Fibroblast of skin of right quadriceps (primary cell): Measurements from ENCODE around the gene FRZB.

Experiments
- DNase-seq: peaks from one replicate; pipeline ENCODE4 v3.0.0-alpha.2; 2013

The FRZB gene

GRCh38 chr2:182833084-182833854 lies 33.2 kb downstream of the FRZB start:
- no peak for DNase-seq

- no peak for DNase-seq
Measured at GRCh38 chr2:182831921-182832320, 34.5 kb downstream of the FRZB start.

GRCh38 chr2:182831101-182831500 lies 35.3 kb downstream of the FRZB start:
- peak; percentile 11 for DNase-seq

GRCh38 chr2:182827182-182827879 lies 39.1 kb downstream of the FRZB start:
- no peak for DNase-seq

GRCh38 chr2:182826496-182826895 lies 39.9 kb downstream of the FRZB start:
- DNase-seq: no peak

GRCh38 chr2:182826064-182826463 lies 40.4 kb downstream of the FRZB start:
- no peak for DNase-seq

- DNase-seq: no peak
Measured at GRCh38 chr2:182824767-182825158, 41.7 kb downstream of the FRZB start.

GRCh38 chr2:182824056-182824766 lies 42.2 kb downstream of the FRZB start:
- DNase-seq: no peak

- DNase-seq: peak; percentile 1
Measured at GRCh38 chr2:182822733-182823132, 43.7 kb downstream of the FRZB start.

GRCh38 chr2:182821182-182821581 lies 45.3 kb downstream of the FRZB start:
- no peak for DNase-seq

GRCh38 chr2:182819412-182819811 lies 47.0 kb downstream of the FRZB start:
- no peak for DNase-seq

- no peak for DNase-seq
Measured at GRCh38 chr2:182818925-182819324, 47.5 kb downstream of the FRZB start.

GRCh38 chr2:182818501-182818900 lies 47.9 kb downstream of the FRZB start:
- DNase-seq: no peak

- DNase-seq: no peak
Measured at GRCh38 chr2:182817558-182817957, 48.9 kb downstream of the FRZB start.

- peak; percentile 28 for DNase-seq
Measured at GRCh38 chr2:182816866-182817265, 49.6 kb downstream of the FRZB start.

GRCh38 chr2:182814804-182815203 lies 51.6 kb downstream of the FRZB start:
- DNase-seq: no peak

GRCh38 chr2:182814380-182814779 lies 52.1 kb downstream of the FRZB start:
- DNase-seq: no peak

GRCh38 chr2:182810087-182810486 lies 56.4 kb downstream of the FRZB start:
- no peak for DNase-seq

- DNase-seq: no peak
Measured at GRCh38 chr2:182807319-182807718, 59.1 kb downstream of the FRZB start.

GRCh38 chr2:182804128-182804527 lies 62.3 kb downstream of the FRZB start:
- DNase-seq: no peak

GRCh38 chr2:182798736-182799135 lies 67.7 kb downstream of the FRZB start:
- no peak for DNase-seq

GRCh38 chr2:182792441-182792840 lies 74.0 kb downstream of the FRZB start:
- no peak for DNase-seq

- peak; percentile 39 for DNase-seq
Measured at GRCh38 chr2:182784777-182785176, 81.7 kb downstream of the FRZB start.
